GM12891 (cell line): Measurements from ENCODE around the gene TJP3.

Source experiments
- POLR2AphosphoS5 ChIP-seq: IDR thresholded peaks from 2 replicates; pipeline ENCODE4 v1.6.1; 2011; ENCODE audit warnings: low read depth, low read length, control low read depth
- SPI1 ChIP-seq: IDR thresholded peaks from 2 replicates; pipeline ENCODE4 v1.6.1; 2011; ENCODE audit warnings: low read depth, low read length, control low read depth

GRCh38 chr19:3695986-3696659 is 12.1 kb upstream of the TJP3 start:
- TF ChIP-seq POLR2AphosphoS5 (no peak), SPI1 (no peak)
